HG03175 (cell line): ENCODE data around the gene SPDYE8.
"Not testable (repeated sequence)": the region's sequence is repeated elsewhere in the genome, so short reads cannot be mapped to it uniquely, and the experiment has no call there.

ENCODE experiments used
- ATAC-seq: cut with Tn5 transposase; IDR thresholded peaks from one replicate; pipeline ENCODE4 v1.9.1; 2021; ENCODE audit warnings: mild to moderate bottlenecking, moderate library complexity; ENCODE audit not compliant: unreplicated experiment

SPDYE8 gene, protein sequence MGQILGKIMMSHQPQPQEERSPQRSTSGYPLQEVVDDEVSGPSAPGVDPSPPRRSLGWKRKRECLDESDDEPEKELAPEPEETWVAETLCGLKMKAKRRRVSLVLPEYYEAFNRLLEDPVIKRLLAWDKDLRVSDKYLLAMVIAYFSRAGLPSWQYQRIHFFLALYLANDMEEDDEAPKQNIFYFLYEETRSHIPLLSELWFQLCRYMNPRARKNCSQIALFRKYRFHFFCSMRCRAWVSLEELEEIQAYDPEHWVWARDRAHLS

DNA sequence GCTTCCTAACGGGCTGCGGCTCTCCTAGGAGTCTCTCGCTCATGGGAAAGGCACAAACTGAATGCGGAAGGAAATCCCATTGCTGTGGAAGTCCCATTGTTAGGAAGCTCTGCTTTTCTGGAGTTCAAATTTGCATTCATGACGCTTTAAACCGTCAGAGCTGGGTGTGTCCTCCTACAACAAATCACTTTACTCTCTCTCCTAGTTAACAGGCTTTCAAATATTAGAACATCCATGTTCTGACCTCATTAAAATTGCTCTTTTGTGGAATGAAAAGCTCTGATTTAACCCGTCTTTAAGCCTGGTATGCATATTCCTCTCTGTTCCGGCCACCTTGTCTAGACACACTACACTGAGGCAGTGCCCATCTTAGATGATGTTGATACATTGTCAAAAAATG is at the start of gene SPDYE8:
Gene SPDYE8, minus strand, starts transcription at position 101 of the 400 bp plus-strand sequence. CDS start 1,800 bp downstream, outside the sequence.
- not testable (repeated sequence) for ATAC-seq

DNA sequence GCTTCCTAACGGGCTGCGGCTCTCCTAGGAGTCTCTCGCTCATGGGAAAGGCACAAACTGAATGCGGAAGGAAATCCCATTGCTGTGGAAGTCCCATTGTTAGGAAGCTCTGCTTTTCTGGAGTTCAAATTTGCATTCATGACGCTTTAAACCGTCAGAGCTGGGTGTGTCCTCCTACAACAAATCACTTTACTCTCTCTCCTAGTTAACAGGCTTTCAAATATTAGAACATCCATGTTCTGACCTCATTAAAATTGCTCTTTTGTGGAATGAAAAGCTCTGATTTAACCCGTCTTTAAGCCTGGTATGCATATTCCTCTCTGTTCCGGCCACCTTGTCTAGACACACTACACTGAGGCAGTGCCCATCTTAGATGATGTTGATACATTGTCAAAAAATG is 28.2 kb upstream of the SPDYE8 start, which contains the start of gene SPDYE11:
Gene SPDYE11, minus strand, starts transcription at position 101 of the 400 bp plus-strand sequence. CDS start 1,800 bp downstream, outside the sequence.
- ATAC-seq: not testable (repeated sequence)

DNA sequence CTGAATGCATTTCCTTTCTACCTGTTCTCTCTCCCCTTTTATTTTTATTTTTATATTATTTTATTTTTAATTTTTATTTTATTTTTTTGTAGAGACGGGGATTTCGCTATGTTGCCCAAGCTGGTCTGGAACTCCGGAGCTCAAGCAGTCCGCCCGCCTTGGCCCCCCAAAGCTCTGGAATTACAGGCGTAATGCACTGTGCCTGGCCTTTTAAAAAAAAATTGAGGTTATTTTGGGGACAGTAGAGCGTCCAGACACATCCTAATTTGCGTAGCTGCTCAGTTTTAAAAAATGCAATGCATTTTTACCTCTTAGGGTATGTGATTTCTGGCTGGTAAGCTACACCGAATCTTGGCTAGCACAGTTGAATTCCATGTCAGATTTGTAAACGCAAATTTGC is 23.1 kb downstream of the SPDYE8 start:
- ATAC-seq: not testable (repeated sequence)

DNA sequence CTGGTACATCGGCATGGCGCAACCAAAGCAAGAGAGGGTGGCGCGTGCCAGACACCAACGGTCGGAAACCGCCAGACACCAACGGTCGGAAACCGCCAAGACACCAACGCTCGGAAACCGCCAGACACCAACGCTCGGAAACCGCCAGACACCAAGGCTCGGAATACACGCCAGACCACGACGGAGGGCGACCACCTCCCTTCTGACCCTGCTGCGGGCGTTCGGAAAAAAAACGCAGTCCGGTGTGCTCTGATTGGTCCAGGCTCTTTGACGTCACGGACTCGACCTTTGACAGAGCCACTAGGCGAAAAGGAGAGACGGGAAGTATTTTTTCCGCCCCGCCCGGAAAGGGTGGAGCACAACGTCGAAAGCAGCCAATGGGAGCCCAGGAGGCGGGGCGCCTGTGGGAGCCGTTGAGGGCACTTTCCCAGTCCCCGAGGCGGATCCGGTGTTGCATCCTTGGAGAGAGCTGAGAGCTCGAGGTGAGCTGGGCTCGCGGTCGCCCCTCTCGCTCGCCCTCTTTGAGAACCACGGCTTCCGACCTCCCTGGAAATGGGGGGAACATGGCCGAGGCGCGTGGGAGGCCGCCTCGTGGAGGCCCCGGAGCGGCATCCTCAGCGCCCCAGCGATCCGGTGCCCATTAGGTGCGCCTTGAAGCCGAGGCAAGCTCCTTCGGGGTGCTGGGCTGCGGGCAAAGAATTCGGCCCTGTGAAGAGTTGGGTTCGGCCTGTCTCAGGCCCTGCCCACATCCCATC is 23.7 kb downstream of the SPDYE8 start:
- ATAC-seq: peak; percentile 80

DNA sequence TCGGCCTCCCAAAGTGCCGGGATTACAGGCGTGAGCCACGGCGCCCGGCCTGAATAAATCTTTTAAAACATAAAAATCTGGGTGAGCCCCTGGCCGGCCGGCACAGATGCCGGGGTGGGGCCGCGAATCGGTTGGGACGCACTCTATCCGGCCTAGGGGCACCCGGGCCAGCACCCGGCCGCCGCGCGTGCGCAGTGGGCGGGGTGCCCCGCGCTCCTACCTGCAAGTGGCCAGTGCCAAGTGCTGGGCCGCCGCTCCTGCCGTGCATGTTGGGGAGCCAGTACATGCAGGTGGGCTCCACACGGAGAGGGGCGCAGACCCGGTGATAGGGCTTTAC is 24.2 kb downstream of the SPDYE8 start:
- peak; percentile 87 for ATAC-seq

DNA sequence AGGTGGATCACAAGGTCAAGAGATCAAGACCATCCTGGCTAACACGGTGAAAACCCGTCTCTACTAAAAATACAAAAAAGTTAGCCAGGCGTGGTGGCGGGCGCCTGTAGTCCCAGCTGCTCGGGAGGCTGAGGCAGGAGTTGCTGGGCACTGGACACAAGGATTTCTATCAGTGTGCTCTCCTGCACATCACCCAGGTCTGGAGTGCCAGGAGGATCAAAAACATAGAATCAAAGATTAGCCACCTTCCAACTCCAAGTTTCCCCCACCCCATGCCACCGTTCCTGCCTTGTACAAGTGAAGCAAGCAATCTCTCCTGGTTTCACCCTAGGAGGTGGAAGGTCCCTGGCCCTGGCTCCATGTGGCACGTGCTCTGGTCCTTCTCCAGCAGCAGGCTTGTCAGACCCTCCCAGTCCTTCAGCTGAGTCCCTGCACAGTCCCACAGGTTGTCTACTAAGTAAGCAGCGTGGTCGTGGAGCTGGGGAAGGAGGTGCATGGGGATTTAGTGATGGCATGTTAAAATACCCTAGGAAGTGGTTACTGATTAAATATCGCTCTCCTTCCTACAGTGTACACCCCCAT is 31.6 kb downstream of the SPDYE8 start:
- not testable (repeated sequence) for ATAC-seq

DNA sequence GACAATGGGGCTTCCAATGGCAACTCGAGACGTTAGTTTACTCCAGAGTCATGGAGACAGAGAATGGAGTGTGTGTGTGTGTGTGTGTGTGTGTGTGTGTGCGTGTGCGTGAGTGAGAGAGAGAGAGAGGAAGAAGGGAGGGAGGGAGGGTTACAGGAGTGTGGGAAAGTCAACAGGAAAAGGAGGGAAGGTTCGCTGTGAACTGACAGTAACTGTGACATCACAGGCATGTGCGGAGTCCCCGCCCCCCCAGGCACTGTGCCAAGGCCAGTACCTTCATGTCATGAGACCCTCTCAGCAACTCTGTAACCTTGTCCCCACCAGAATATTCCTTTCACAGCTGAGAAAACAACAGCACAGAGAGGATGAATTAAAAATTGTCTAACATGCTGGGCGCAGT is 32.1 kb downstream of the SPDYE8 start:
- not testable (repeated sequence) for ATAC-seq

DNA sequence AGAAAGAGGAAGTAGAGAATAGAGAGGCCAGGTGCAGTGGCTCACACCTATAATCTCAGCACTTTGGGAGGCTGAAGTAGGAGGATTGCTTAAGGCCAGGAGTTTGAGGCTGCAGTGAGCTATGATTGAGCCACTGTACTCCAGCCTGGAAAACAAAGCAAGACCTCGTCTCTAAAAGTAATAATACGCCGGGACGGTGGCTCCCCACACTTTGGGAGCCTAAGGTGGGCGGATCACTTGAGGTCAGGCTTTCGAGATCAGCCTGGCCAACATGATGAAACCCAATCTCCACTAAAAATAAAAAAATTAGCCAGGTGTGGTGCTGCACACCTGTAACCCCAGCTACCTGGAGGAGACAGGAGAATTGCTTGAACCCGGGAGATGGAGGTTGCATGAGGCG is 34.1 kb downstream of the SPDYE8 start:
- not testable (repeated sequence) for ATAC-seq

DNA sequence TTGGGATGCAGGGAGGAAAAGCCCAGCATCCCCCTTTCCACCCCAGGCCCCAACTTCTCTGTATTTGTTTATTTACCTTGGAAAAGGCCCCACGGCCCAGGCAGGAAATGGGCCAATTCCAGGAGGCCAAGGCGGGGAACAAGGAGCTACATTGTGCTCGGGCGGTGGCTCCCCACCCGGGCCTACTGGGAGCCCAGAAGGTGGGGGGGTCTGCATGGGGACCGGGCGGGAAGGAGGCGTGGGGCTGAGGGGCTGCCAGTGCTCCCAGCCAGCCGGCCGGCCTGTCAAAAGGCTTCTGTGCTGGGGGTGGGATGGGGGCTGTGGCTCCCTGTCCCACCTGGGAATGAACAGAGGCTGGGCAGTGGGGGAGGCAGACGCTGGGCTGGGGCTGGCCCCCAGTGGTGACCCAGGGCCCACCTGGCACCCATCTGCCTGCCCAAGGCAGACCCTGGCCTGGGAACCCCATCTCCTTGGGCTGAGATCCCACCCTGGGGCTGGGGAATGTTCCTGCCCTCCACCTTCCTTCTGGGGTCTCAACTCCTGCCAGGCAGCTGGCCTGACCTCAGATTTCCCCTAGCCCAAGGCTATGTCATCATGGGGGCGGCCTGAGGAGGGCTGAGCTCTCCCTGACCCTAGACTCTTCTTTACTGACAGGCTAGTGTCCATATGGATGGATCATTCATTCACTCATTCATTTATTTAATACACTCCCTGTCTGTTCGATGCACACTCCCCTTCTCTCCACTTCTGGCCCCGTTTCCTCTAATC is 39.2 kb downstream of the SPDYE8 start:
- not testable (repeated sequence) for ATAC-seq

DNA sequence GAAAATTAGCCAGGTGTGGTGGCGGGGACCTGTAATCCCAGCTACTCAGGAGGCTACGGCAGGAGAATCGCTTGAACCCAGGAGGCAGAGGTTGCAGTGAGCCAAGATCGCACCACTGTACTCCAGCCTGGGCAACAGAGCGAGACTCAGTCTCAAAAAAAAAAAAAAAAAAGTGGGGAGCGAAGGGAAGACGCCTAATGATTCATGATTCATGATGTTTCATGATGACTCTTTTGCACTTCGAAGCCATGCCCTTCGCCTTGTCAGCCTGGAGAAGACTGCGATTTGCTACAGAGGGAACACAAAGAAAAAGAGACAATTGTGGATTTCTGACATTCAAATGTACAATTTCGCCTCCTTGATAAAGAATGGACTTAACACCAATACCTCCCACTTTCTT is 47.5 kb downstream of the SPDYE8 start:
- ATAC-seq: not testable (repeated sequence)

DNA sequence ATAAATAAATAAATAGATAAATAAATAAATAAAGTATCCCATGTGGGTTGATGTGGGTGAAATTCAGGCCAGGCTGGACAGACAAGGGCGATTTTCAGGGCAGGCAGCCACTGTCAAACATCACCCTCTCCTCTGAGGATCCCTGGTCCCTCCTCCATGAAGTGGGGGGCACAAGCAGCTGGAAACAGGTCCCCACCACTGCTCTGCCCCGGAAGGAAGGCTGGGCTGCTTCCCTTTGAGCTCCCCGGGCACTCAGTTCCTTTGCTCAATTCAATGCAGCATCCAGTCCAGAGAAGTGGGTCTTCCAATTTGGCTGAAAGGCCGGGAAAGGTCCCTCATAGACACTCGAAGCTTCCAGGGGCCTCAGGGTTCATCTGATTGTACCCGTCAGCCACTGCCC is 49.2 kb downstream of the SPDYE8 start:
- not testable (repeated sequence) for ATAC-seq

DNA sequence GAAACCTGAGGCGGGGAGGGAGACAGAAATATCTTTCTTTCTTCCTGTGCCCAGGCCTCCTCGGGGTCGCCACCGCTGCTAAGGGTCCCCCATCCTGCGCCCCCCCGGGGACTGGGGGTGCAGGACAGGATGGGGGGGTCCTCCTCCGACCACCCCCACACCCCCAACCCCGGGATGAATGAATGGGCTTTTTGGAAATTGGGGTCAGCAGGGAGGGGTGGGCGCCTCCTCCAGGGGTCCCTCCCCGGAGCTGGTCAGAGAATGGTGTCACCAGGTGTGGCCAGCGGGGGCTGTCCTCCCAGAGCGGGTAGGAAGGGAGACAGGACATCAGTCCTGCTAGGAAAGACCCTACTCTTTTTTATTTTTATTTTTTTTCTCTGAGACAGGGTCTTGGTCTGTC is 53.1 kb downstream of the SPDYE8 start:
- not testable (repeated sequence) for ATAC-seq

DNA sequence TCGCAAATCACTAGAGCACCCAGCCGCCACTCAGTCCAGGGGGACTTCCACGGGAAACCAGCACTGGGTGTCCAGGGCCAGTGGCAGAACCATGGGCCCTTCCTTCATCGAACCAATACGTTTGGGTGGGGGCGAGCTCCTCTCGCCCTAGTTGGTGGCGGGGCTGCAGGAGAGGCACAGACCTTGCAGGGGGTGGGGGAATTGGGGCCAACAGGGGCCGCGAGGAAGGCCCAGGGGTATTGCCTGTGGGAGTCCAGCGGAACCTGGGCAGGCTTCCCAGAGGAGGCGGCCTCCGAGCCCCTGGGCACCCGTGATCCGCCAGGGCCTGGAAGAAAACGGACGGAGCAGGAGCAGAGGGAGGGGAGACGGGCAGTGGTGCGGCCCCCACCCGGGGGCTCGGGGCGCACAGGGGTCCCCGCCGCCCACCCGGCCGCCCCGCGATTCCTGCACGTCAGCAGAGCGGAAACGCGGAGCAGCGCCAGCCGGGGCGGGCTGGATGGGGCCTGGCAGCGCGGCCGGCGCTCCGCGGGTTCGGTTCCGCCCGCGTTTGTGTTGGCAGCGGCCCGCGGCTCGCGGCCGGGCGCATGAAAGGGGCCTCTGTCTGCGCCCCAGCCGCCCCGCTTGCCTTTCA is 53.8 kb downstream of the SPDYE8 start:
- ATAC-seq: not testable (repeated sequence)

DNA sequence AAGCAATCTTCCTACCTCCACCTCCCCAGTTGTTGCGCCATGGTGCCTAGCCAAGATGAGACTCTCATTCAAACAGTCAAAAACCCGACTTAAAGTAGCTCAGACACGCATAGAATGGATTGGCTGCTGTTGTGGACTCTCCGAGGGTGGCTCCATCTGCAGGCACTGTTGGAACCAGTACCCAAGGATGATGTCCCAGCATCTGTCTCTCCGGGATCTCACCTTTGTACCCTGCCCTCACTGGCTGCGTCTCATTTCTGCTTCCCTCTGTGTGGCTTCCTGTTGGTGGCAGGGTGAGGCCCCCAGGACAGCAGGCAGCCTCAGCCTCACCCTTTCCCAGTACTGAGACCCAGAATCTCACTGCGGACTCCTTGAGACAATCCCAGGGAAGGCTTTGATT is 54.8 kb downstream of the SPDYE8 start:
- not testable (repeated sequence) for ATAC-seq

DNA sequence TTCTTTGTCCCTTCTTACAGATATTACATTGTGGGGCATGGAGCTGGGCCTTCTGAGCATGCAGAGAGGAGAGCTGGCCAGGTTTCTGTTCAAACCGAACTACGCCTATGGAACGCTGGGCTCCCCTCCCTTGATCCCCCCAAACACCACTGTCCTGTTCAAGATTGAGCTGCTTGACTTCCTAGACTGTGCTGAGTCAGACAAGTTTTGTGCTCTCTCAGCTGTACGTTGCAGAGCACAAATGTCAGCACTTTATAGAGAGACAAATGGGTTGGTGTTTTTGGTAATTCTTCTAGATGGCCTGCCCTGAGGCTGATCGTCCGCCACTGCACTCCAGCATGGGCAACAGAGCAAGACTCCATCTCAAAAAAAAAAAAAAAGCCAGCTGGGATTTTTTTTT is 58.1 kb downstream of the SPDYE8 start:
- not testable (repeated sequence) for ATAC-seq
